Right forelimb (tissue), 1 donor: ENCODE data around the gene KCNQ1.

Source experiments
- DNase-seq: peaks from one replicate; pipeline ENCODE4 v3.0.0-alpha.2; 2018

Gene KCNQ1

DNA sequence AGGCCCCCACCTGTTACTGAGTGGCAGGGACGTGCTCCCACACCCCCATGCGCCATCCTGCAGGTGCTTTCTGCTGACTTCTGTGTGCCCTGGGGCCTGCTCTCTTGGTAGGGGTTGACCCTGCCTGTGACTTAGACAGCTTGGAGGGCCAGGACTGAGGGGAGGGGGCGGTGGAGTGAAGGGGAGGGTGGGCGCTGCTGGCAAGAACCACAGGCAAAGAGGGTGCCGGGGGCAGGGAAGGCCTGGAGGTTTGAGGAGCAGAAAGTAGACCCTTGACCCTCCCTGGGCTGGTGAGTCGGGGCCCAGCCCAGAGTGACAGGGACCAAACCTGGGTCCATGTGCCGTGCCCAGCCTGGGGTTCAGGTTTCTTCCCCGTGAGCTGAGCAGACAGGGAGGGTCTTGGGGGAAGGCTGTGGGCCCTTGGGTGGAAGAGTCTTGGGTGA lies 17.8 kb downstream of the KCNQ1 start:
- no peak for DNase-seq

DNA sequence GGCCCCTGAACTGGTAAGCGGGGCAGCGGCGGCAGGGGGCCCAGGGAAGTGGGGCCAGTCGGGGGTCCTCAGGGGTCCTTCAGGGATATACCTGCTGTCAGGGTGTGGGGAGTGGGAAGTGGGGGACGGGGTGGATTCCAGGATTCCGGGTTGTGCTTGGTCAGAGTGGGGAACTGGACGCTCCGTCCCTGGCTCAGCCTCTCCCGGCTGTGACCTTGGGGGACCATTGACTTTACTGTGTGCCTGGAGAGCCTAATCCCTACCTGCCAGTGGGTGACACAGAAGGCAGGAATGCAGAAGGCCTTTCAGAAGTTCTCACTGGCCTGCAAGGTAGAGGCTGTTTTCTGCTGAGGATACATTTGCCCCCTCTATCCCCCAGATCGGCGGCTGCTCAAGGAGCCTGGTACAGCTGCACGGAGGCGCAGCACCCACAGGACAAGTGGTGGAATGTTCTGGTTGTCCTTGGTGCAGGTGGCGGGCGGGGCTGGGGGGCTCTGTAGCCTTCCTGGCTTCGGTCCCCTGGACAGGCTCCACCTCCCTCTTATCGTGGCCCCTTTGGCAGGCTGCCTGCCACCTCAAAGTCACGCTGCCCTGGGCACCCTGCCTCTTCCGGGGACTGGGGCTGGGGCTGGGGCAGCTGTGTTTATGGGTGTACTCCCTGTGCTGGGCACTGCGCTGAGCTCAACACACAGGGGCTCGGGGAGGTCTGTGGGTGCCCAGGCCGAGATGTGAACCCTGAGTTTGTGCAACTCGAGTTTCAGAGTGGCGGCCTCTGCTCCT lies 18.4 kb downstream of the KCNQ1 start:
- DNase-seq = no peak

DNA sequence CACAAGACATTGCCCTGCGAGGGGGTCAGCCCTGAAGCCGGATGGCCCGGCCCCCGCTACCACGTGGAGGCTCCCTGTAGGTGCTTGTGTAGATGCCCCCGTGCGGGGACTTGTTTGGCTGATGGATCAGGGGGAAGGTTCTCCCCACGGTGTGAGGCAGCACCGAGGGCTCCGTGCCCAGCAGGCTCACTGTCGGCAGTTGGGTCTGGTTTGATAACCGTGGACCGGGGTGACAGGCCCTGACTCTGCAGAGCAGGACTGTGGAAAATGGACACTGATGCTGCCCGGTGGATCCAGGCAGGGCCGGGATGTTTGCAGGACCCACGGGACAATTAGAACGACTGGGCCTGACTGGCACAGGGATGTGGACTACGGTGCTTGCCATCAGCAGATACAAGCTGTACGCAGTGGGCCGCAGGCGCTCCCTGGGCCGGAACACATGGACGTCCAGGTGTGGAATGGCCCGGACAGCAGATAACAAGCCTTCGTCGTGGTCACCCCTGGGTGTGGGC lies 19.0 kb downstream of the KCNQ1 start:
- no peak for DNase-seq

DNA sequence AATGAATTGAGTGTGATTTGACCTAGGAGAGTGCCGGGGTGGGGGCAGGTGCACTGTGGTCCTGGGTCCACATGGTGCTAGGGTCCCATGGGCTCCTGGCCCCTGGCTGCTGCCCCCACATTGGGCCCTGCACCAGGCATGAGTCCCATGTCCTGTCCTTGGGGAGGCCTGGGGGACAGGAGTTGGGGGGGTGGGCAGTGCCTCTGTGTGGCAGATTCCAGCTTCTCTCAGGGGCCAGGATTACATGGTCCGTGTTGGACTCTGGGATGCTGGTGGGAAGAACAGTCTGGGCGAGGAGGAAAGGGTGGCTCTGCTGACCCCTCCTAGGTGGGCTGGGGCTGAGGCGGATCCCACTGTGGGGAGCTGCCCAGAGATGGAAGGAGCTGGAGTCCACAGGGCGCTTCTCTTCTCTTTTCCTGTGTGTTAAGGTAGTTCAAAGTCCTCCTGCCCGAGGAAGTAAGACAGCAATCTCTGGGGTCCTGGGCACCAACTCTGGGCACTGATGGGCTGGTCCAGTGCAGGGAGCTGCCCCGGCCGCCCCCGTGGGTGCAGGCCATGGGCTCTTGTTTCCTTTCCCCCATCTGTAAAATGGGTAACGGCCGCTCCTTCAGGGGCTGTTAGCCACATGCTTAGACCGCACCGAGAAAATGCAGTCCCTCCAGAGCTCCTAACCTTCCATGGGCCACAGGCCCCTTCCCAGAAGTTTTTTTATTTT lies 19.8 kb downstream of the KCNQ1 start:
- no peak for DNase-seq

DNA sequence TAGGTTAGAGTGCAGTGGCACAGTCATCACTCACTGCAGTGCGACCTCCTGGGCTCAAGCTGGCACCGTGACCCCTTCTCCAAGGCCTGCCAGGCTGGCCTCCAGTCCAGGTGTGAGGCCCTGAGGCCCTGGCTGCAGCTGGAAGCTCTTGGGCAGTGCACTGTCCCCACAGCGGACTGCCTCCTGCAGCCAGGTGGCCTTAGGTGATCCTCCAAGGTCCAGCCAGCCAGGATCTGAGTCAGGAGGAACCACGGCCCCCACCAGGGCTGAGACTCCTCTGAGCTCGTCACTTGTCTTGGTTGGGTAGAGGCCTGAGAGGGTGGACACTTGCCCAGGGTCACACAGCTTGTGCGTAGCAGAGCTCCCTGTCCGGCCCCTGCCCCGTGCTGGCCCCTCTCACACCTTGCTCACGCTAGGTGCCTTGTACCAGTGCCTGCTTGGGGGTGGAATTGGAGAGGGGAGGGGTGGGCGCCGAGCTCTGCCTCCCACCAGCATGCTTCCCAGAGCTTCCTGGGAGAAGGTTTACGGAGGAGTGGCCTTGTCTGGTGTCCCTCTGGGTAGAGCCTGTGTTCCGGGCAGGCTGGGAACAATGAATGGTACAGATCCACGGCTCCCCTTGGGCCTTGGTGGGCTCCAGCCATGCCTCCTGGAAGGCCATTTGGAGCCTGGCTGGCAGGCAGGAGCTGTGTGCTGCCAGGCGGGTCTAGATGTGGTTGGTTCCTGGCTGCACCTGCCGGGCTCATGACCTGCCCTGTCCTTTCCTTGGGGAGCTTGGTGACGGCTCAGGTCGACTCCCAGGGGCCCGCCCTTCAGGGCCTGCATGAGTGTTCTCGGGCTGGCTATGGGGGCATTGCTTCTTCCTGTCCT lies 20.6 kb downstream of the KCNQ1 start:
- no peak for DNase-seq

DNA sequence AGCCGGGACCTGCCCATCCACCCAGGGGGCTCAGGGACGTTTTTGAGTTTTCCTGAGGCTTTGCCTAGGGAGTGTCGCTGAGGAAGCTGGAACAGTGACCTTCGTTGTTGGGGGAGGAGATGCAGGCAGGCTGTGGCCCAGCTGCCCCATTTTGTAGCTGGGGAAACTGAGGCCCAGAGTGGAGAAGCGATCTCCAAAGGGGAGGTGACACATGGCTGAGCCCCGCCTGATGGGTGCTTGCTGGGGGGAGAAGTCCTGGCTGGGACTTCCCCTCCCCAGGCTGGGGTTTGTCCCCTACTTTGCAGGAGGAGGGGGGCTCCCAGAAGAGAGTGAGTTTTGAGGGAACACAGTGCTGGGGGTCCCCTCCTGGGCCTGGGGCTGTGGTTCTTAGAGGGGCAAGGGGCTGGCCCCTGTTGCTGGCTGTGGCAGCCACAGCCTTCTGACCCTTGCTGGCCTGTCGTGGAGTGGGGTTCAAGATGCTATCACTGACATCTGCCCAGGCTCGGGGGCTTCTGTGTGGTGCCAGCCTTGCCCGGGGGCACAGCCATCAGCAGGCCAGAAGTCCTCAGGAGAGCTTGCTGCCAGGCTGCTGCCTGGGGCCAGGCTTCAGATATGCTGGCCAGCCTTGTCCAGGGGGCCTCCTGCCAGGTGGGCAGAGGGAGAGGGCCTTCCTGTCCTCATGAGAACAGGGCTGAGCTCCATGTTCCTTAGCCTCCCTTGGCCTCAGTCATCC lies 21.4 kb downstream of the KCNQ1 start:
- DNase-seq = no peak

DNA sequence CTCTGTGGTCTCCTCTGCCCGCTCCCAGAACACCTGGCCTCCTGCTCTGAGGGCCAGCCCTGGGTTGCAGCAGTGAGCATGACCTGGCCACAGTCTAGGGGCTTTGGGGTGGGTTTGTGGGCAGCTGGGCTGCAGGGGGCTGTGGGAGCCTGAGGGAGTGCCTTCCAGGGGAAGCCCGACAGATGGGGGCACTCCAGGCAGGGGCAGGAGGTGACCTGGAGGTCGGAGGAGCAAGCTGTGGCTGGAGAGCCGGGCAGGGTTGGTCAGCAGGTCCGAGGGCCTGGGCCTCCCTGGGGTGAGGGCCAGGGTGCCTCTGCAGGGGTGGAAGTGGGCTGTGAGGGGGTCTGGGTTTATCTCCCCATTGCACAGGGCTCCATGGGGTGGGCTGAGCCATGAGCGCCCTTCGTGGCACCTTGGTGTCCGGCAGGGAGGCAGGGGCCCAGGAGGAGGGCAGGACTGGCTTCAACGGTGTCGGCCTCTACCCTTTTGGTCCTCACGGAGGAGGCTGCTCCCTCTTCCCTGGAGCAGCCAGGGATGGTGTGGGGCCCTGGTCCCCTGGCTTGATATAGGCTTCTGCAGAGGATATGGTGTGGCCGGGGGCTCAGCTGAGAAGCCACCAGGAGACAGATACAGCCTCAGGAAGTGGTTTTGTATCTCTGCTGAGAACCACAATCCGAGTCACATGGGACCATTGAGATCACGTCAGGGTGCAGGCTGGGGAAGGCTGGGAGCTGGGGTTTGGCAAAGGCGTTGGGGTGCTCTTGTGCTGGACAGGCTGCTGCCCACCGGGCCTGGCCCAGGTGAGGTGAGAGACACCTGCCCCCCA lies 22.3 kb downstream of the KCNQ1 start:
- no peak for DNase-seq

DNA sequence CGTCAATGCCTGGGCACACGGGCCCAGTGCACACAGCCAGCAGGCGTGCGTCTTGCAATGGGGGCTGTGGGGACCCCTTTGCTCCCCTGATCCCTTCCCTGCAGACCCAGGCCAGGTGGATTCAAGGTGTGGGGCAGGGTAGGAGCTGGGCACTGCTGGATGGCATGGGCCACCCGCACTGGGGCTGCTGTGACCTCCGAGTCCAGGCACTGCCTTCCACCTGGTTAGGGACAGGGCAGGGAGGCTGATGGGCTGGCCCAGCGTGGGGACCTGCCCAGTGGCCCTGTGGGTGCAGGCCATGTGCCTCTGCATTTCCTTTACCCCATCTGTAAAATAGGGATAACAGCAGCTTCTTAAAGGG lies 22.9 kb downstream of the KCNQ1 start:
- no peak for DNase-seq

DNA sequence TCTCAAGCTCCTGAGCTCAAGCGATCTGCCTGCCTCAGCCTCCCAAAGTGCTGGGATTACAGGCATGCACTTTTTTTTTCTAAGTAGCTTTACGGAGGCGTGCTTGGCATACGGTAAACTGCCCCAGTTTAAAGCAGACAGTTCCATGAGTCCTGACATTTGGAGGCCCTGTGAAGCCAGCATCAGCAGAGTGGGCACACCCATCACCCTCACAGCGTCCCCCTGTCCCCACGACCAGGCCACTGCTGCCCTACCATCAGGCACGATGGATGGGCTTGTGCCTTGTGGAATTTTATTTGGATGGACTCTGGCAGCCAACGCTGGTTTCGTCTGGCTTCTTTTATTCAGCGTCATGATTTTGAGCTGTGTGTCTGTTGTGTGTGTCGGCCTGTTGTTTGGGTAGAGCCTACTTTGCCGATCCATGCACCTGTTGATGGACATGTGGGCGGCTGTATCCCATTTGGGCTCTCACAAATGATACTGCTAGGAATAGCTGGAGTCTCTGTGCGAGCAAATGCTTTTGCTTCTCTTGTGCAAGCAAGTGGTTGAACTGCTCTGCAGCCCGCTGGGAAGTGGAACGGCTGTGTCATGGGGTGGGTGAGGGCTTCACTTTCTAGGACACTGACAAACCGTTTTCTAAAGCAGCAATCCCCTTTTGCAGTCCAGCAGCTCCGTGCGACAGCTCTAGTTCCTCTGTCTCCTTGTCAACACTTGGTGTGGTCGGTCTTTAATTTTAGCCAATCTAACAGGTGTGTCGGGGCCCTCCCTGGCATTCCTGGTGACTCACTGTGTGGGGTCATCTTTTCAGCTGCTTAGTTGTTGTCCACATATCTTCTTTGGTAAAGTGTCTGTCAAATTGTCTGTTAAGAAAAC lies 23.8 kb downstream of the KCNQ1 start:
- DNase-seq = no peak

DNA sequence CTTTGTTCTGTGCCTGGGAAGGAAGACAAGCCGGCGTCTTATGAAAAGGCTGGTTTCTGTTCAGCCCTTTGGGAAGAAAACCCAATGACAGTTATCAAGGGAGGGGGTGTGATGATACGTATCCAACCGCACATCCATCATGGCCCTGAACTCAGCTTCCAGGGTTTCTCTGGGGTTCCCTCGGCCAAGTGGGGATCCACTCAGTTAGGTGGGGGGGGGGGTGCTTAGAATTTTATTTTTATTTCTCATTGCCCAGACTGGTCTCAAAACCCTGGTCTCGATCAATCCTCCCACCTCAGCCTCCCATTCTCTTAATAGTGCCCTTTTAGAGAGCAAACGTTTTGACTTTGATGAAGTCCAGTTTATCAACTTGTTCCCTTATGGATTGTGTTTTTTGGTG lies 25.7 kb downstream of the KCNQ1 start:
- no peak for DNase-seq

DNA sequence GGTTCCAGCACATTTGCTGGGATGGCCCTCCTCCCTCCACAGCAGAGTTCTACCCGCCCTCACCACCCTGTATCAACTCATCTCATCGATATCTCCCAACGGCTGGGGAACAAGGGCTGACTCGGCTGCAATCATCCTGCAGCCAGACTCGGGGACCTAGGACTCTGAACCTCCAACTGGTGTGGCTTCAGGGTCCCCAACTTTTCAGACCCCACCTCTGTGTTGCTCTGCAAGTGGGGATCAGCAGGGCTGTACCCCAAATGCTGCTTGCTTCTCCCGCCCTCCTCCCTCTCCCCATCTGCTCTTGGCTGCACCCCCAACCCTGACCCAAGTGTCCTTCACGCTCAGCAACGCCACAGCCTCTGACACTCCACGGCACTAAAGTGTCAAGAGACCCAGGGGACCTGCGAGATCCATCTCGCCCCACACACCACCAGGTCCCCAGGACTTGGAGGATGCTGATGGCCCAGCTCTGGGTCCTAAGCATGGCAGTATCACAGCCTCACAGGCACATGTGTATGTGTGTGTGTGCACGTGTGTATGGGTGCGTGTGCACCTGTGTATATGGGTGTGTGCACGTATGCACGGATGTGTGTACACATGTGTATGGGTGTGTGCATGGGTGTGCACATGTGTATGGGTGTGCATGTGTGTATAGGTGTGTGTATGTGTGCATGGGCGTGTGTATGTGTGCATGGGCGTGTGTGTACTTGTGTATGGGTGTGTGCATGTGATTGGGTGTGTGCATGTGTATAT lies 26.4 kb downstream of the KCNQ1 start:
- no peak for DNase-seq

DNA sequence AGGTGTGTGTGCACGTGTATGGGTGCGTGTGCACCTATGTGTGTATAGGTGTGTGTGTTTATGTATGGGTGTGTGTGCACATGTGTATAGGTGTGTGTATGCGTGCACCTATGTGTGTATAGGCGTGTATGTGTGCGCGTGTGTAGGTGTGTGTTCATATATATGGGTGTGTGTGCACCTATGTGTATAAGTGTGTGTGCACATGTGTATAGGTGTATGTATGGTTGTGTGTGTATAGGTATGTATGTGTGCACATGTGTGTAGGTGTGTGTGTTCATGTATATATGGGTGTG lies 26.9 kb downstream of the KCNQ1 start:
- DNase-seq = no peak

DNA sequence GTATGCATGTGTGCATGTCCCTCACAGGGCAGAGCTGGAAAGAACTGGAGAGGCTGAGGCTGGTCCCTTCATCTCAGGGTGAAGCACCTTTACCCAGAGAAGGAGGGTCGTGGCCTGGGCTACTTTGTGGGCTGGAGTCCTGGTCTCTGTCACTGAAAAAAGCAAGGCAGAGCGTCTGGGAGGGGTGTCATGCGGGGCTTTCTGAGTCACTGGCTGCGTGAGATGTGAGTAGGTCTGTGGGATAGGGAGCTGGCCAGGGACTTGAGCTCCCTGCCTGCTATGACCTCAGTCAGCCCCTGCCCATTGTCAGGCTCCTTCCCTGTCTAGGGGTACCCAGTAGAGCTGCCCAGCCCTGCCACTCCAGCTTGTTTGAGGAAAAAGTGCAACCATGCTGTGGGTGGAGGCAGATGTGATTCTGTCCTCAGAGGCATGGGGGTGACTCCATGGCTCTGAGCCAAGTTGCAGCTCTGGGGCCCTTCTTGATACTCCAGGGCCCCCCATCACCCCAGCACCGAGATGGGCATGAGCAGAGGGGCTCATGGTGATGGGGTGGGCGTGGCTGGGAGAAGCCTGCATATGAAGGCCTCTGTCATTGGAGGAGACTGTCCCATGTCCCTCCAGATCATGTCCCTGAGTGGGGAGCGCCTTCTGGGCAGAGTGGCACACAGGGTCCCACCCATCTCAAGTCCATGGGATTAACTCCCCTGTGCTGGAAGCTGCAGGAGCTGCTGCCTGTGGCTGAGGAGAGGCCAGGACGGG lies 27.8 kb downstream of the KCNQ1 start:
- DNase-seq = no peak

DNA sequence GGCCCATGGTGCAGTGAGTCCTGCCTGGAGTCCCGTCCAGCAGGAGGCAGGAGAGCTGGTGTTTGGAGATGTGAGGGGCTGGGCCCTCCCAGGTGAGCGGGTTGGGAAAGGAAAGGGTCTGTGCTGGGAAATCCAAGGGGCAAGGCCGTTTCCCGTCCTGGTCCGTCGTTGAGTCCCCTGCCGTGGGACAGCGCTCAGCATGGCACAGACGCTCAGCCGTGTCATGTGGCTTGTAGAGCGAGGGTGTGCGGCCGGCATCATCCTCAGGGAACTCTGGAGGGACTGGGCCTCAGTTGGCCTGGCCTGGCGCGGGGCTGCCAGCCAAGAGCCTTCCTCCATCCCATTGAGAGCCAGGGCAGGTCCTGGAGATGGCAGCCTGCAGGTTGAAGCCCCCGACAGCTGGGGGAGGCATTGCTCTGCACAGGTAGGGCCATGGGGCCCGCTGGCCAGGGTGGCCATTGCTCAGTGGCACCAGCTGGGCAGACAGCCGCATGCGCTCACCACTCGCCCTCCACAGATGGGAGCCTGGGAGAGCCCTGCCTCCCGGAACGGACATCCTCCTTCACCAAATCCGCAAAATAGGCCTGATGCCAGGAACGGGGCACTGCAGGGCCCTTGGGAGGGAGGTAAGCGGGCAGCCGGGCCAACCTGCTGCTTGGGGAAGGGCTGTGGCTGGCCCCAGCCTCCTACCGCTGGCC lies 28.7 kb downstream of the KCNQ1 start:
- DNase-seq = no peak

DNA sequence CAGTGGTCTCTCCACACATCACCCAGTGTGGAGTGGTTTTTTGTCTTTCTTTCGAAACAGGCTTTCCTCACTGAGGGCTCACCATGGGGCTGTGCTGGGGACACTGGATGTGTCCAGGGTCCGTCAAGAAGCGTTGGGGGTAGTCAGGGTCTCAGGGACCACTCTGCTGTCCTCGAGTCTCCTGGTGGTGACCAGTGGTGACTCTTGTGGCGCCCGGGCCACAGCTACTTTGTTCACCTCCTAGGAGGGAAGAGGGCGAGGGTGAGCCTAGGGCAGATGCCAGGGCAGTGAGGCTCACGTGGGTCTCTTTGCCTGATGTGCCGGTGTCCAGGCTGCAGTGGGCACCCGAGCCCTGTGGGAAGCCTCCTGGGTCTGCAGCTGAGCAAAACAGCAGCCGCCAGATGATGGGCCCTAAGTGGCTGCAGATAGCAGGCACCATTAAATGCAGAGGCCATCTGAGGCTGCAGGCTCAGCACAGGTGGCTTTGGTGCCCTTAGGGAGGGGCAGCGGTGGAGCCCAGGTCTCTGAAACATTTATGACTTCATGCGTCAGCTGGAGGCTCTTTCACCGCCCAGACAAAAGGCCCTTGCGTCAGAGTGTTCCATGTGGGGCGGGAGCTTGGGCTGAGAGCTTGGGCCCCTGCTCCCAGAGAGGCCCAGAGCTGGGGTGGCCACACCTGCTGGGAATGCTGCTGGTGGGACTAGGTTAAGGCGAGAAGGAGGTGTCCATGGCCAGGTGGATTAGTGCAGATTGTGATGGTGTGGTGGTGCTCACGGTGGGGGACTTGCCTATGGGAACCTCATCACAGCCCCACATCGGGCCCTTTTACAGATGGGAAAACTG lies 29.5 kb downstream of the KCNQ1 start:
- DNase-seq = no peak

DNA sequence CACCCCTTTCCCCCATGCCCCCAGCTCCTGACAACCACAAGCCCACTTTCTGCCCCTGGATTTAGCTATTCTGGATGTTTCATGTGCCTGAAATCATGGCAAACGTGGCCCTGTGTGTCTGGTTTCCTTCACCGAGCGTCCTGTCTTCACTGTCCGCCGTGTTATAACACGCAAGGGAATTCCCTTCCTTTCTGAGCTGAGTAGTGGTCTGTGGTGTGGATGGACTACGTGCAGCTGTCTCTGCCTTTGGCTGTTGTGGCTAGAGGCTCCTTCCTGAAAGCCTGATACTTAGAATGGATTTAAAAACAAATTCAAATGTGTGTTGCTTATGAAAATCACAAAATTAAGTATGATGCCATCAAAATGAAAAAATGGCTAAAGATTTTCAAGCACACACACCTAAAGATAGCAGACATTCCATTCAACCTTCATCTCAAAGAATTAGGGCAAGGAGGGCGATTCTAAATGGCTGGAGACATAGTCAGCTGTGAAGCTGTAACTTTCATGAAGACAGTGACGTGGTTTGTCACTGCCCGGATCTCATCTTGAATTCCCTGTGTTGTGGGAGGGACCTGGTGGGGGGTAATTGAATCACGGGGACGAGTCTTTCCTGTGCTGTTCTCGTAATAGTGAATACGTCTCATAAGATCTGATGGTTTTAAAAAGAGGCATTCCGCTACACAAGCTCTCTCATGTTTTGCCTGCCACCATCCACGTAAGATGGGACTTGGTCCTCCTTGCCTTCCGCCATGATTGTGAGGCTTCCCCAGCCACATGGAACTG lies 30.5 kb downstream of the KCNQ1 start:
- DNase-seq = no peak

DNA sequence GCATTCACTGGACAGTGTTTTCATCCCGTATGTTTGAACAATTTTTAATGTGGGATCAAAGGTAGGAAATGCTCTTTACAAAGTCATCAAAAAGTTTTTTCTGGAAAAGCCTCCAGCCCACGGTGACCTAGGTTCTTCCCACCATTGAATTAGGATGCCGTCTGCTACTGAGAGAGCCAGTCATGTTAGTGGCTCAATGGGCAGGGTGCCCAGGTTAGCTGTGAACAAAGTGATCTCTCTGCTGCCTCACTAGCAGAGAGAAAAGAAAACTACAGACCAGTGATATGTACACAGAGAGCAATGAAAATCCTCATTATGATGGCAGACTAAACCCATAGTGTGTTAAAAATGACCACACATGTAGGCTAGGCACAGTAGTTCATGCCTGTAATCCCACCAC lies 32.4 kb downstream of the KCNQ1 start:
- no peak for DNase-seq
